ENCODE results near the gene RBP5.

RBP5 gene

GRCh38 chr12:7150841-7151240 lies 22.2 kb upstream of the RBP5 start (continued):
- no peak for TF ChIP-seq KLF17 (tag by site-specific recombination; IDR thresholded peaks at IDR 0.05)
- TF ChIP-seq ZNF174 (tag by site-specific recombination; IDR thresholded peaks at IDR 0.05) = no peak
- no peak for TF ChIP-seq ZNF10 (tag by site-specific recombination; IDR thresholded peaks at IDR 0.05)
- no peak for TF ChIP-seq TCF7L2 (IDR thresholded peaks at IDR 0.05; ENCODE audit: borderline replicate concordance, low read depth, low read length)

- TF ChIP-seq PRDM6 (tag by site-specific recombination; IDR thresholded peaks at IDR 0.05) (no peak), ELK4 (IDR thresholded peaks at IDR 0.05; ENCODE audit: borderline replicate concordance, low read depth, low read length) (no peak), ZIC2 (tag by site-specific recombination; IDR thresholded peaks at IDR 0.05) (no peak), ZNF530 (tag by site-specific recombination; IDR thresholded peaks at IDR 0.05; ENCODE audit: low read depth) (no peak), ZBTB10 (tag by site-specific recombination; IDR thresholded peaks at IDR 0.05) (no peak), GFI1B (tag by site-specific recombination; IDR thresholded peaks at IDR 0.05) (no peak), ZNF600 (tag by site-specific recombination; IDR thresholded peaks at IDR 0.05) (no peak), ZNF639 (tag by site-specific recombination; IDR thresholded peaks at IDR 0.05) (no peak), ZFP37 (tag by site-specific recombination; IDR thresholded peaks at IDR 0.05) (no peak), ZBTB1 (tag by site-specific recombination; IDR thresholded peaks at IDR 0.05) (no peak), SALL2 (tag by site-specific recombination; IDR thresholded peaks at IDR 0.05; ENCODE audit: borderline replicate concordance) (no peak), HOXD13 (CRISPR knock-in tag; IDR thresholded peaks at IDR 0.05; ENCODE audit: borderline replicate concordance) (no peak), ZNF529 (tag by site-specific recombination; IDR thresholded peaks at IDR 0.05; ENCODE audit: insufficient replicate concordance) (no peak)
- Histone ChIP-seq H3K4me1 (ENCODE audit: control insufficient read depth, insufficient read depth, low read length) (no peaks in the 10 kb centered on the region; the same call in 1 of the 2 replicates), H3K9me3 (ENCODE audit: control insufficient read depth, insufficient read depth, low read depth, low read length) (no peaks in the 10 kb centered on the region), H3K36me3 (ENCODE audit: control insufficient read depth in 2 of 2, insufficient read depth in 1 of 2, low read length in 2 of 2) (peaks cover 7 to 75% of the 10 kb centered on the region in 2 experiments), H3K27ac (ENCODE audit: extremely low read depth, low read depth, low read length) (no peak overlapping the region), H3K4me3 (ENCODE audit: low read depth, low read length) (no peak overlapping the region)
- ChIA-PET CTCF (interaction anchor here (0.6 kb wide), 1 partner anchor 41 kb away, joined by 4 read pairs; no protein-coding TSS in a partner anchor), POLR2A (no interaction called here)
These were observed 21.7 kb upstream of the RBP5 start for GRCh38 chr12:7150356-7150755.
